Neural progenitor cell (in vitro differentiated cells): ENCODE results near the gene UEVLD. TPM values are rescaled to one million over a fixed set of nuclear protein-coding genes. Genes with fewer than 3 reads are reported as not detected.

Experiments used
- DNase-seq: peaks from one replicate; pipeline ENCODE4 v3.0.0-alpha.2; 2016; ENCODE audit warnings: low spot score
- H2AFZ ChIP-seq: fragments of 200-600 bp; sonication (generic); replicated peaks from 2 replicates; pipeline ENCODE4 v1.6.1; 2016; ENCODE audit warnings: antibody characterized with exemption
- H3F3A ChIP-seq: fragments of 200-600 bp; sonication (generic); 2 replicates; pipeline ENCODE4 v1.6.1; 2016; ENCODE audit warnings: antibody characterized with exemption, low read depth
- H3K27ac ChIP-seq: fragments of 200-600 bp; sonication (generic); 2 replicates; pipeline ENCODE4 v1.5.1; 2016; ENCODE audit warnings: mild to moderate bottlenecking
- H3K27me3 ChIP-seq: fragments of 200-600 bp; sonication (generic); 2 replicates; pipeline ENCODE4 v1.6.1; 2016; ENCODE audit warnings: mild to moderate bottlenecking, moderate library complexity
- H3K36me3 ChIP-seq: fragments of 200-600 bp; sonication (generic); 2 replicates; pipeline ENCODE4 v1.5.1; 2016
- H3K4me1 ChIP-seq: fragments of 200-600 bp; sonication (generic); 2 replicates; pipeline ENCODE4 v1.6.1; 2016; ENCODE audit warnings: mixed run types
- H3K4me2 ChIP-seq: fragments of 200-600 bp; sonication (generic); 2 replicates; pipeline ENCODE4 v1.6.1; 2016
- H3K4me3 ChIP-seq: fragments of 200-600 bp; sonication (generic); 2 replicates; pipeline ENCODE4 v1.5.1; 2016
- H3K79me2 ChIP-seq: fragments of 200-600 bp; sonication (generic); 2 replicates; pipeline ENCODE4 v1.6.1; 2016; ENCODE audit warnings: low read depth
- H3K9ac ChIP-seq: fragments of 200-600 bp; sonication (generic); 2 replicates; pipeline ENCODE4 v1.6.1; 2016
- H3K9me3 ChIP-seq: fragments of 200-600 bp; sonication (generic); 2 replicates; pipeline ENCODE4 v1.5.1; 2016; ENCODE audit warnings: low read depth
- H4K20me1 ChIP-seq: fragments of 200-600 bp; sonication (generic); 2 replicates; pipeline ENCODE4 v1.6.1; 2016; ENCODE audit warnings: low read depth
- H3K27ac Mint-ChIP-seq: 3 replicates; pipeline ENCODE4 v1.8.0; 2021; ENCODE audit warnings: mixed read lengths
- H3K27me3 Mint-ChIP-seq: 2 replicates; pipeline ENCODE4 v1.8.0; 2022; ENCODE audit warnings: low read depth, mild to moderate bottlenecking, inconsistent platforms, moderate library complexity, mixed read lengths; ENCODE audit not compliant: insufficient read depth
- H3K36me3 Mint-ChIP-seq: 3 replicates; pipeline ENCODE4 v1.8.0; 2021; ENCODE audit warnings: mixed read lengths
- H3K4me1 Mint-ChIP-seq: 3 replicates; pipeline ENCODE4 v1.8.0; 2021; ENCODE audit warnings: mixed read lengths
- H3K4me3 Mint-ChIP-seq: 3 replicates; pipeline ENCODE4 v1.8.0; 2021; ENCODE audit warnings: mild to moderate bottlenecking, moderate library complexity, mixed read lengths
- H3K9me3 Mint-ChIP-seq: 3 replicates; pipeline ENCODE4 v1.8.0; 2020; ENCODE audit warnings: mixed read lengths
- EZH2 ChIP-seq: fragments of 200-600 bp; sonication (generic); IDR thresholded peaks from 2 replicates; pipeline ENCODE4 v1.6.1; 2017; ENCODE audit warnings: antibody characterized with exemption, mild to moderate bottlenecking, moderate library complexity
- EZH2phosphoT487 ChIP-seq: fragments of 200-600 bp; sonication (generic); IDR thresholded peaks from 2 replicates; pipeline ENCODE4 v1.6.1; 2017; ENCODE audit warnings: antibody characterized with exemption
- total RNA-seq: library from RNA; depleted of rRNA; stranded (reverse); fragments of >200 nt; gene quantifications from 2 replicates; pipeline ENCODE4 v1.2.3, GENCODE V29; 2015; ENCODE audit warnings: low replicate concordance
- TF ChIP-seq, protein P1 (sequence below): fragments of 200-600 bp; sonication (generic); IDR thresholded peaks from 2 replicates; pipeline ENCODE4 v1.5.1; 2017; ENCODE audit warnings: antibody characterized with exemption, mild to moderate bottlenecking

Gene UEVLD
- total RNA-seq, 1 donor from 2014 or later, result 20.4 TPM

DNA sequence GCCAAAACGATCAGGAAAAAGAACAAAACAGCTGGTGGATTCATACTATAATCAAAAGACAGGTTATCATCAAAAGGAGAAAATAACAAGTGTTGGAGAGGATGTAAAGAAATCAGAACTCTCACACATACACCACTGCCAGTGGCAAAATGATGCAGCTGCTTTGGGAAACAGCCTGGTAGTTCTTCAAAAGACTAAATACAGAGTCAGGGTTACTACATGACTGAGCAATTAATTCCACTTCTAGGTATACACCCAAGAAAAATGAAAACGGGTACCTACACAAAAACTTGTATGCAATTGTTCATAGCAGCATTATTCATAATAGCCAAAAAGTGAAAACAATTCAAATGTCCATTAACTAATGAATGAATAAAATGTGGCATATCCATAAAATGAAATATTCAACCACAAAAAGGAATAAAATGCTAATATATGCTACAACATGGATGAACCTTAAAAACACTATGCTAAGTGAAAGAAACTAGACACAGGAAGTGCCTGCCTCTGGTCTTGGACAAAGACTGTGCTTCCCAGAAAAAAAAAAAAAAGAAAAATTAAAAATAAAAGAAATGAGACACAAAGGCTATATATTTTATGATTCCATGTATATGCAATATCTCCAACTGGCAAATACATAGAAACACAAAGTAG, 8.3 kb downstream of the UEVLD start:
- H3K9me3 Mint-ChIP-seq, result no peaks in the 10 kb centered on the region
- H3K9ac ChIP-seq, result no peak overlapping the region
- no peaks in the 10 kb centered on the region for H4K20me1 ChIP-seq
- no peaks in the 10 kb centered on the region for H3F3A ChIP-seq
- H3K4me1 ChIP-seq, result no peaks in the 10 kb centered on the region
- no peak for TF ChIP-seq EZH2
- TF ChIP-seq, protein P1, sequence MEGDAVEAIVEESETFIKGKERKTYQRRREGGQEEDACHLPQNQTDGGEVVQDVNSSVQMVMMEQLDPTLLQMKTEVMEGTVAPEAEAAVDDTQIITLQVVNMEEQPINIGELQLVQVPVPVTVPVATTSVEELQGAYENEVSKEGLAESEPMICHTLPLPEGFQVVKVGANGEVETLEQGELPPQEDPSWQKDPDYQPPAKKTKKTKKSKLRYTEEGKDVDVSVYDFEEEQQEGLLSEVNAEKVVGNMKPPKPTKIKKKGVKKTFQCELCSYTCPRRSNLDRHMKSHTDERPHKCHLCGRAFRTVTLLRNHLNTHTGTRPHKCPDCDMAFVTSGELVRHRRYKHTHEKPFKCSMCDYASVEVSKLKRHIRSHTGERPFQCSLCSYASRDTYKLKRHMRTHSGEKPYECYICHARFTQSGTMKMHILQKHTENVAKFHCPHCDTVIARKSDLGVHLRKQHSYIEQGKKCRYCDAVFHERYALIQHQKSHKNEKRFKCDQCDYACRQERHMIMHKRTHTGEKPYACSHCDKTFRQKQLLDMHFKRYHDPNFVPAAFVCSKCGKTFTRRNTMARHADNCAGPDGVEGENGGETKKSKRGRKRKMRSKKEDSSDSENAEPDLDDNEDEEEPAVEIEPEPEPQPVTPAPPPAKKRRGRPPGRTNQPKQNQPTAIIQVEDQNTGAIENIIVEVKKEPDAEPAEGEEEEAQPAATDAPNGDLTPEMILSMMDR, result no peak
- no peak for TF ChIP-seq EZH2phosphoT487
- H3K4me3 Mint-ChIP-seq, result no peak overlapping the region
- H3K4me3 ChIP-seq, result no peak overlapping the region
- peaks cover 2% of the 10 kb centered on the region for H3K27me3 Mint-ChIP-seq
- no peak overlapping the region for H2AFZ ChIP-seq
- H3K79me2 ChIP-seq, result no peaks in the 10 kb centered on the region
- no peak overlapping the region for H3K27ac ChIP-seq
- H3K27ac Mint-ChIP-seq, result no peak overlapping the region
- H3K4me1 Mint-ChIP-seq, result no peaks in the 10 kb centered on the region
- no peak for DNase-seq
- H3K27me3 ChIP-seq, result no peaks in the 10 kb centered on the region
- no peaks in the 10 kb centered on the region for H3K9me3 ChIP-seq
- H3K4me2 ChIP-seq, result no peak overlapping the region
- no peaks in the 10 kb centered on the region for H3K36me3 ChIP-seq
- peaks cover 2% of the 10 kb centered on the region for H3K36me3 Mint-ChIP-seq

- H3K36me3 ChIP-seq, result no peaks in the 10 kb centered on the region
- H3K27me3 ChIP-seq, result no peaks in the 10 kb centered on the region
- no peak overlapping the region for H2AFZ ChIP-seq
- no peaks in the 10 kb centered on the region for H3F3A ChIP-seq
- H3K79me2 ChIP-seq, result no peaks in the 10 kb centered on the region
- no peak overlapping the region for H3K4me2 ChIP-seq
- no peaks in the 10 kb centered on the region for H3K27me3 Mint-ChIP-seq
- no peak overlapping the region for H3K4me3 ChIP-seq
- no peak for DNase-seq
- TF ChIP-seq EZH2 (no peak), EZH2phosphoT487 (no peak)
- TF ChIP-seq, protein P1, result no peak
- H3K27ac Mint-ChIP-seq, result peak overlapping the region; percentile 26
- H4K20me1 ChIP-seq, result no peaks in the 10 kb centered on the region
- H3K4me3 Mint-ChIP-seq, result no peak overlapping the region
- no peaks in the 10 kb centered on the region for H3K4me1 Mint-ChIP-seq
- H3K36me3 Mint-ChIP-seq, result peaks cover 2% of the 10 kb centered on the region
- no peaks in the 10 kb centered on the region for H3K9me3 ChIP-seq
- H3K27ac ChIP-seq, result no peak overlapping the region
- no peaks in the 10 kb centered on the region for H3K4me1 ChIP-seq
- no peak overlapping the region for H3K9ac ChIP-seq
- no peaks in the 10 kb centered on the region for H3K9me3 Mint-ChIP-seq
Observed at GRCh38 chr11:18578975-18579598, 9.4 kb downstream of the UEVLD start.

- no peak overlapping the region for H3K4me3 Mint-ChIP-seq
- no peak overlapping the region for H3K9ac ChIP-seq
- TF ChIP-seq EZH2 (no peak), EZH2phosphoT487 (no peak)
- TF ChIP-seq, protein P1, result no peak
- no peaks in the 10 kb centered on the region for H3K36me3 ChIP-seq
- no peaks in the 10 kb centered on the region for H3K9me3 ChIP-seq
- H3K4me1 Mint-ChIP-seq, result no peaks in the 10 kb centered on the region
- H3K4me2 ChIP-seq, result no peak overlapping the region
- no peaks in the 10 kb centered on the region for H3K27me3 Mint-ChIP-seq
- H3F3A ChIP-seq, result no peaks in the 10 kb centered on the region
- DNase-seq, result no peak
- no peak overlapping the region for H3K27ac ChIP-seq
- H3K4me3 ChIP-seq, result no peak overlapping the region
- H3K79me2 ChIP-seq, result no peaks in the 10 kb centered on the region
- no peaks in the 10 kb centered on the region for H3K27me3 ChIP-seq
- H4K20me1 ChIP-seq, result no peaks in the 10 kb centered on the region
- H2AFZ ChIP-seq, result no peak overlapping the region
- H3K9me3 Mint-ChIP-seq, result no peaks in the 10 kb centered on the region
- H3K36me3 Mint-ChIP-seq, result peaks cover 4% of the 10 kb centered on the region
- H3K4me1 ChIP-seq, result no peaks in the 10 kb centered on the region
- H3K27ac Mint-ChIP-seq, result no peak overlapping the region
Observed at GRCh38 chr11:18575361-18575760, 13.2 kb downstream of the UEVLD start.
